Ascending aorta (tissue), 2 donors: ENCODE measurements around the gene YOD1. TPM values are rescaled to one million over a fixed set of nuclear protein-coding genes. Genes with fewer than 3 reads are reported as not detected.

ENCODE experiments used
- DNase-seq, 2 donors: peaks; one replicate each; pipeline ENCODE4 v3.0.0-alpha.2; 2019; ENCODE audit warnings: low spot score in 2 of 2
- H3K27ac ChIP-seq, 2 donors: fragments of 200-600 bp; sonication (generic); one replicate each; pipeline ENCODE4 v1.5.1; 2016 to 2017; ENCODE audit warnings: mild to moderate bottlenecking in 1 of 2
- H3K27me3 ChIP-seq: fragments of 200-600 bp; sonication (generic); one replicate; pipeline ENCODE4 v1.5.1; 2017
- H3K36me3 ChIP-seq, 2 donors: fragments of 200-600 bp; sonication (generic); one replicate each; pipeline ENCODE4 v1.5.1; 2016
- H3K4me1 ChIP-seq, 2 donors: fragments of 200-600 bp; sonication (generic); one replicate each; pipeline ENCODE4 v1.5.1; 2016 to 2017; ENCODE audit warnings: mild to moderate bottlenecking in 1 of 2
- H3K4me3 ChIP-seq, 2 donors: fragments of 200-600 bp; sonication (generic); one replicate each; pipeline ENCODE4 v1.5.1; 2016 to 2017; ENCODE audit warnings: mild to moderate bottlenecking in 1 of 2
- H3K9me3 ChIP-seq, 2 donors: fragments of 200-600 bp; sonication (generic); one replicate each; pipeline ENCODE4 v1.5.1; 2016
- CTCF ChIP-seq, 3 experiments: fragments of 200-600 bp in 2 of 3; fragments of 450-650 bp in 1 of 3; sonication (generic) in 2 of 3; IDR thresholded peaks; one replicate each; pipeline ENCODE4 v1.5.1; 2016 to 2019; ENCODE audit warnings: antibody characterized with exemption in 3 of 3, mild to moderate bottlenecking in 1 of 3, moderate library complexity in 1 of 3
- intact Hi-C: fragments of 100-400 bp; cut with DNase I; formaldehyde crosslinking; loops from one replicate; pipeline ENCODE4 v1.15.1; 2023
- total RNA-seq: library from RNA; depleted of rRNA; stranded (reverse); fragments of >200 nt; gene quantifications from one replicate; pipeline ENCODE4 v1.1.0, GENCODE V29; 2016

Gene YOD1
- total RNA-seq, 1 donor from 2014 or later = 4.0 TPM

GRCh38 chr1:207058252-207058651, 7.2 kb upstream of the YOD1 start:
- Histone ChIP-seq H3K27ac (no peak overlapping the region), H3K9me3 (no peaks in the 10 kb centered on the region), H3K36me3 (peaks cover 16 to 22% of the 10 kb centered on the region in 2 donors), H3K4me1 (peaks cover 0 to 2% of the 10 kb centered on the region in 2 donors), H3K27me3 (no peaks in the 10 kb centered on the region), H3K4me3 (no peak overlapping the region)
- no peak for DNase-seq
- intact Hi-C loops = loop anchor here (10.0 kb wide), 3 partner anchors 143 to 1147 kb away; partner anchors contain the start of gene RASSF5
- TF ChIP-seq CTCF (IDR thresholded peaks at IDR 0.05) = no peak

- peaks cover 4 to 6% of the 10 kb centered on the region in 2 donors for H3K4me1 ChIP-seq
- intact Hi-C loops = loop anchor here (10.0 kb wide), 3 partner anchors 142 to 1148 kb away; partner anchors contain the start of gene RASSF5
- TF ChIP-seq CTCF (IDR thresholded peaks at IDR 0.05) = no peak
These were observed 5.7 kb upstream of the YOD1 start for GRCh38 chr1:207056673-207057072.

GRCh38 chr1:207055386-207056001, 4.5 kb upstream of the YOD1 start:
- DNase-seq = no peak
- Histone ChIP-seq H3K9me3 (no peaks in the 10 kb centered on the region), H3K27me3 (no peaks in the 10 kb centered on the region), H3K4me3 (no peak overlapping the region), H3K4me1 (peaks cover 4 to 9% of the 10 kb centered on the region in 2 donors), H3K27ac (no peak overlapping the region), H3K36me3 (peaks cover 0 to 3% of the 10 kb centered on the region in 2 donors)
- TF ChIP-seq CTCF (IDR thresholded peaks at IDR 0.05) = no peak
- intact Hi-C loops = loop anchor here (10.0 kb wide), 3 partner anchors 141 to 1149 kb away; partner anchors contain the start of gene RASSF5

More at GRCh38 chr1:207056673-207057072, 5.7 kb upstream of the YOD1 start:
- no peaks in the 10 kb centered on the region for H3K27me3 ChIP-seq
- H3K27ac ChIP-seq = no peak overlapping the region
- H3K4me3 ChIP-seq = no peak overlapping the region
- H3K9me3 ChIP-seq = no peaks in the 10 kb centered on the region
- no peak for DNase-seq
- peaks cover 2 to 8% of the 10 kb centered on the region in 2 donors for H3K36me3 ChIP-seq

GRCh38 chr1:207054491-207054890, 3.5 kb upstream of the YOD1 start:
- intact Hi-C loops = loop anchor here (1.0 to 10.0 kb wide), 6 partner anchors 23 to 1150 kb away; partner anchors contain the start of genes CD46, CD55 and RASSF5
- Histone ChIP-seq H3K4me3 (no peak overlapping the region), H3K27me3 (no peaks in the 10 kb centered on the region), H3K27ac (peak overlapping the region in 1 of 2 donors; percentile 27), H3K9me3 (no peaks in the 10 kb centered on the region), H3K4me1 (peaks cover 6 to 11% of the 10 kb centered on the region in 2 donors), H3K36me3 (no peaks in the 10 kb centered on the region)
- no peak for DNase-seq
- TF ChIP-seq CTCF (IDR thresholded peaks at IDR 0.05) = no peak

GRCh38 chr1:207052911-207053769, 2.1 kb upstream of the YOD1 start, which contains the start of gene PFKFB2:
TSS of gene PFKFB2 (plus strand) at chr1:207053275. CDS start at chr1:207054718, 1,443 bp downstream.
- Histone ChIP-seq H3K9me3 (no peaks in the 10 kb centered on the region), H3K4me1 (peaks cover 9 to 14% of the 10 kb centered on the region in 2 donors), H3K4me3 (peak within 1 kb of the TSS; percentile 71 to 80), H3K36me3 (peaks cover 10% of the 10 kb centered on the region in 2 donors), H3K27ac (peak within 1 kb of the TSS; percentile 90 to 92), H3K27me3 (no peaks in the 10 kb centered on the region)
- peak; percentile 31 to 36 (median 35) for TF ChIP-seq CTCF (IDR thresholded peaks at IDR 0.05)
- intact Hi-C loops = loop anchor here (1.0 to 10.0 kb wide), 6 partner anchors 138 to 1152 kb away; partner anchors contain the start of genes CD46, CD55, EIF2D and RASSF5
- DNase-seq = peak; percentile 97 to 98
